ENCODE data around the gene CNOT1.

CNOT1 gene

DNA sequence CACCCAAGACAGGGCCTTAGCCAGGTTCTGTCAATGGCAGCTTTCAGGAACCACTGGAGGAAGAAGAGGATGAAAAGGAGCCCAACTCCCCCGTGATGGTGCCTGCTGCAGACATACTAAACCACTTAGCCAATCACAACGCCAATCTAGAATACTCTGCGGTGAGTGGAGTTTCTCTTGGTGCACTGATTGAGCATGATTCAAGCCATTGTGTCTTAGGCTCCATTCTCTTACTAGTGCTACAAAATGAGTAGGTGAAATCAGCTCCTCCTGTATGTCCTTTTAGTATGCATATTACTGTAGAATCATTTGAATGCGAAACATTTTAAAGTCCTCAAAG lies 112.9 kb downstream of the CNOT1 start:
- no peak for ATAC-seq
- DNase-seq, result no peak

DNA sequence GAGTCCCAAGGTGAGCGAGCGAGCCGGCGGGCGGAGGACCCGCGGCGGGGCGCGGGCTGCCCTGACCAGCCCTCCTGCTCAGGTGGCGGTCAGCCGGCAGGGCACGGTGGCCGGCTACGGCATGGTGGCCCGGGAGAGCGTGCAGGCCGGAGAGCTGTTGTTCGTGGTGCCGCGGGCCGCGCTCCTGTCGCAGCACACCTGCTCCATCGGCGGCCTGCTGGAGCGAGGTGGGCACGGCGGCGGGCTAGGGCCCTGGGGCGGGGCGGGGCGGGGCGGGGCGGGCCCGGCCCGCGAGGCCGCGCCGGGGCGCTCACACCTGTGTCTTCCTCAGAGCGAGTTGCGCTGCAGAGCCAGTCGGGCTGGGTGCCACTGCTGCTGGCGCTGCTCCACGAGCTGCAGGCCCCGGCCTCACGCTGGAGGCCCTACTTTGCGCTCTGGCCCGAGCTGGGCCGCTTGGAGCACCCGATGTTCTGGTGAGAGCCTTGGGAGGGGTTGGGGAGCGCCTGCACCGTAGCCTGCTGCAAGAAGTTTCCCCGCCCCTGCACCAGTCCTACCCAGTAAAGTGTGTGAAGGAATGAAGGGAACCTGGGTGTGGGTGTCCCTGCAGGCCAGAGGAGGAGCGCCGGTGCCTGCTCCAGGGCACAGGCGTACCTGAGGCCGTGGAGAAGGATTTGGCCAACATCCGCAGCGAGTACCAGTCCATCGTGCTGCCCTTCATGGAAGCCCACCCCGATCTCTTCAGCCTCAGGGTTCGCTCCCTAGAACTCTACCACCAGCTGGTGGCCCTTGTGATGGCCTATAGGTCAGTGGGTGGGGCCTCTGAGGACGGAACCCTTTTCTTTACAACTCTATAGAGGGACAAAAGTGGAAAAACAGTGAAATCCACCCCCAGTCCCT lies 113.5 kb downstream of the CNOT1 start:
- peak; percentile 57 for DNase-seq
- peak; percentile 65 for ATAC-seq

DNA sequence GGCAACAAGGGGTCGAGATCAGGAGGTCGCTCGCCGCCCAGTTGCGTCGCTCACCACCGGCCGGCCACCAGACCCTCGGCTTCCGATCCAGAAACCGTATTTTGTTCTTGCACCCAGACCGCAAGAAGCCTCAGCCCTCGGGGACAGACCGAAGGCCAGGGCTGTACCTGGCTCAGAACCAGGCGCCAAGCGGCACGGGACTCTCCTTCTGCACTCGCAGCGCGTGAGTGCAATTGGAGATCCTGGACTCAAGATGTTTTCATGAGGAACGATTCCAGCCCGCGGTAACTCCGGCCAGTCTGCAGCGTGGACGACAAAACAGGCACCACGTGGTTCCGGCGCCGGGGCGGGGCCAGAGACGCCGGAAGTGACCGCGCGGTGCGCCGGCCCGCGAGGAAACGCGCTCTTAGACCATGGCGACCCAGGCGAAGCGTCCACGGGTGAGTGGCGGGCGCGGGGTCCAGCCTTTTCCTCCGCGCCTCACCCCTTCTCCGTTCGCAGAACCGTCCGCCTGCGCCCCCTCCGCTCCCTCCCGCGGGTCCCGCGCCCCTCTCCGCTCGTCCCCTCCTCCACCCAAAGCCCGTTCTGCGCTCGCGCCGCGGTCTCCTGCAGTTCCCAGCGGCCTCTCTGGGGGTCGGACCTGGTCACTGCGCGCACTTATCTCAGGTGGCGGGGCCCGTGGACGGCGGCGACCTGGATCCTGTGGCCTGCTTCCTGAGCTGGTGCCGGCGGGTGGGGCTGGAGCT lies 114.3 kb downstream of the CNOT1 start, which contains the start of gene SETD6:
TSS of gene SETD6 (plus strand) at position 393 of the 746 bp plus-strand sequence. CDS start at position 414, 21 bp downstream.
- peak; percentile 89 for DNase-seq
- peak; percentile 80 for ATAC-seq

DNA sequence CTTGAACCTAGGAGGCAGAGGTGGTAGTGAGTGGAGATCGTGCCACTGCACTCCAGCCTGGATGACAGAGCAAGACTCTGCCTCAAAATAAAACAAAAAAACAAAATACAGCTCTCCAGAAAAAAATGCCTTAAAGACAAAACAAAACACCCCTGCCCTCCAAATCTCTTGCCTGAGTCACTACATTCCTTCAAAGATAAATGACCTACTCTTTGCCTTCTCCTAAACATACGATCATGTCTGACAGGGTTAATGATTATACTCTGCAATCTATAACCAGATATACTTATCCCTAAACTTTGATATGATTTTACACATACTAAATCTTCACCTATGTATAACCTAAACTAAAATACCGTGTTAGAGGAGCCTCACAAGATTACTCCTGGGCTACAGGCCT lies 115.8 kb downstream of the CNOT1 start:
- ATAC-seq (no peak), DNase-seq (no peak)

DNA sequence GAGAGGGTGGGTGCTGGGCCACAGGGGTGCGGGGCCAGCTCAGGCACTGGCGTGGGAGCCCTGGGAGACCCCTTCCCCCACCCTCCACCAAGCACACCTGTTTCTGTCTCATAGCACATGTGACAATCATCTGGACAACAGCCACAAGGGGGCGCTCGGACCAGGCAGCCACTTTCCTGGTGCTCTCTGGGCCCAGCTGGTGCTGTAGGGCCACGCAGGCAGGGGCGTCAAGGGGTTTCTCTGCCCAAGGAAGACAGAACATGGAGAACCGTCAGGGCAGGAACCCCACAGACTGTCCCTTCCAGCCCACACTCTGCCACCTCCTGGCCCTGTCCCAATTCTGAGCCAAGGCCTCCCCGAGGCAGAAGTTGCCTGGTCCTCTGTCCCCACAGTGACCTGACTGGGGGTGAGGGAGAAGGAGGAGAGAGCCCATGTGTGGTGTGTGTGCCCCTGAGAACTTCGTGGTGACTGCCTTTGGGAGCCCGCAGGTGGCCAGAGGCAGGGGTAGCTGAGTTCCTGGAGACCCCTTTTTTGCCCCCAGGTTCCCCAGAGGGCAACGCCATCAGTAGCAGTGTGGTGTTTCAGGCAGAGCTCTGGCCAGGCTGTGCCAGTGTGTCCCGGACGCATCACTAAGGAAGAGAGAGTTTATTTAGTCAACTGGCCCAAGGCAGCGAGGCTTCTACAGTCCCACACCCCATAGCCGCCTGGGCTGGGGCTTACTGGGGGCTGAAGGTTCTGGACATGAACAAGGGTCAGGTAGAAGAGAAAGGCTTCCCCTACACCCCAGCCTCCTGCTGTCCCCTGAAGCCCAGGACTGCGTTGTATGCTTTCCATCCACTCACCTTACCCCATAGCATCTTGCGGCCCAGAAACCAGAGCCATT lies 117.5 kb downstream of the CNOT1 start:
- peak; percentile 44 for ATAC-seq
- peak; percentile 91 for DNase-seq

DNA sequence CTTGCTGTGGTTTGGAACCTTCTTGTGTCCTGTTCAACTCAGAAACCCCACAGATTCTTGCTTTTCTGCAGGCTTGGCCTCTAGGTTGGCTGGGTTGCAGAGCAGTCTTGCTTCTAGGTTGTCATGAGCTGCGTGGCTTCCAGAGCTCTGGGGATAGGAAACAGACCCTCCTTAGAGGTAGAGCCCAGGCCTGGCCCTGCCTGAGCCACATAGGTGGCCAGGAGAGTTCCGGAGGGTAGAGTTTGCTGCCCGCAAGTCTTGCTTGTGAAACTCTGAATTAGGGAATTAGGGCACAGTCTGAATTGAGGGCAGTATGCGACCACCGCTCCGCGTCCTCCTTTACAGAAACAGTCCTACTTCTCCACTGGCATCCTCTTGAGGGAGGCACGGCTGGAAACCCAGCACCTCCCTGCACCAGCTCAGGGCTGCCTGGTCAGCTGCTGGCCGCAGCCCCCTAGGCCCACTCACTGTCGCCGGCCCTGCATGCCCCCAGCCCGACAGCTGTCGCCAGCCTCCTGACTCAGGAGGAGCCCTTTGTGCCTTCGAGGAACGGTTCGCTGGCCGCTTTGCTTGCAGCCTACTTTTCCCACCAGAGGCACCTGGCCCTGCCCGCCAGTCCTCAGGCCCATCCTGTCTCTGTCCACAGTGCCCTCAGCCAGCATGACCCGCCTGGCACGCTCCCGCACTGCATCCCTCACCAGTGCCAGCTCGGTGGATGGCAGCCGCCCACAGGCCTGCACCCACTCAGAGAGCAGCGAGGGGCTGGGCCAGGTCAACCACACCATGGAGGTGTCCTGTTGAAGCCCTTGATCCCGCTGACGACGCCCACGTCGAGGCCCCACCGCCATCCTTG lies 118.6 kb downstream of the CNOT1 start:
- DNase-seq (no peak), ATAC-seq (no peak)

DNA sequence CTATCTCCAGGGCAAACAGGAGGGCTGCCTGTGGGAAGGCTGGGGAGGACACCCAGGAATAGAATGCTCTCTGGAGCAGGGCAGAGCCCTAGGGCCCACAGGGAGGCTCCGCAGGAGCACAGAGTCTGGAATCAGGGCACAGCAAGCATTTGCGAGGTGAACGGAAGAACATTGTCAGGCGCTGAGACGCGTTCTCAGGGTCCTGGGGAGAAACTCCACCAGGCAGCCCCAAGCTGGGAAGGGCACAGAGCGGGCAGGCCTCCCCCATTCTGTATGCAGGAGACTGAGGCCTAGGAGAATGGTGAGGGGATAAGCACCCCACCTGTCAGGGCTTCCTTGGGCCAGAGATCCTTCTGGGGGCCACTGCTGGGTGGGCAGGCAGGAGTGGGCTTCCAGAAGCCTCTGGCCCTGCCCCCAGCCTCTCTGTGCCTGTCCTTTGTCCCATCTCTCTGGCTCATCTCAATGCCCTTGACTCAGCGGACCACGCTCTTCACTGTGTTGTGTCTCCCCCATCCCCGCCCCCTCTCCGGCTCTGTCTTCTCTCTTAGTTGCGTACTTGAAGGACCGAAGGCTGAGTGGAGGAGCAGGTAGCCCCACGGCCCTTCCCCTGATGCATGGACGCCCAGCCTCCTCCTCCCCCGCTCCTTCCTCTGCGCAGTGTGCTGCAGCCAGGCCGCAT lies 119.4 kb downstream of the CNOT1 start:
- DNase-seq (no peak), ATAC-seq (no peak)

DNA sequence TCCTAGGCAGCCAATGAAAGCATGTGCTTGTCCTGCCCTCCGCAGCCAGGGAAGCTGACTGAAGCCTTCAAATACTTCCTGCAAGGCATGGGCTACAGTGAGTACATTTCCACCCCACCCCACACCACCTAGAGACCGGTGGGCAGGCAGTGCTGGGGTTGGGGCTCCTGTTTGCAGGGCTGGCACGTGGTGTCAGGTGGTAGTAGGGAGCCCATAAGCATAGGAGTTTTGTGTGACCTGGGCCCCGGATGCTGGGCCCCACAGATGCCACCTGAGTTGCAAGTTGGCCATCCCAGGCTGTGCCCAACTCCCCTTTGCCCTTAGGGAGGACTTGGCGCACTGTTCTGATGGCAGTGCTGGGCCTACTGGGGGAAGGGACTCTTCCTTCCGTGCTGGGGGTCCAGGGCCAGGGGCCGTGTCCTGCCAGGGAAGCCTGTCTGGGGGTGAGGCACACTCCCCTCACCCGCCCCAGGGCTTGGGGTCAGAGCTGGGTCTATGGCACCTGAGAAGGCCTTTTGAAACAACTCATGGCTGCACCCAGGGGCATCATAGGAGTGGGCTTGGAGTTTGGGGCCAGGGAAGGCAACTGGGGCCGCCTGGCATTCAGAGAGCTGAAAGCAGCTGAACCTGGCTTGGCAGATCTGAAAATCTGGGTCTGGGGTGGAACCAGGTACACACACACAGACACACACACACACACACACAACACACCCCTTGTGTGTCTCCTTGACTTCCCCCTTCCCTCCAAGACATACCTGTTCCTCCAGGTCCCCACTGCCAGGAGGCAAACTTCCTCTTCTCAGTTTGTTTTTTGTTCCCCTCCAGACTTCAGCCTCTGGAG lies 120.2 kb downstream of the CNOT1 start:
- no peak for ATAC-seq
- no peak for DNase-seq

DNA sequence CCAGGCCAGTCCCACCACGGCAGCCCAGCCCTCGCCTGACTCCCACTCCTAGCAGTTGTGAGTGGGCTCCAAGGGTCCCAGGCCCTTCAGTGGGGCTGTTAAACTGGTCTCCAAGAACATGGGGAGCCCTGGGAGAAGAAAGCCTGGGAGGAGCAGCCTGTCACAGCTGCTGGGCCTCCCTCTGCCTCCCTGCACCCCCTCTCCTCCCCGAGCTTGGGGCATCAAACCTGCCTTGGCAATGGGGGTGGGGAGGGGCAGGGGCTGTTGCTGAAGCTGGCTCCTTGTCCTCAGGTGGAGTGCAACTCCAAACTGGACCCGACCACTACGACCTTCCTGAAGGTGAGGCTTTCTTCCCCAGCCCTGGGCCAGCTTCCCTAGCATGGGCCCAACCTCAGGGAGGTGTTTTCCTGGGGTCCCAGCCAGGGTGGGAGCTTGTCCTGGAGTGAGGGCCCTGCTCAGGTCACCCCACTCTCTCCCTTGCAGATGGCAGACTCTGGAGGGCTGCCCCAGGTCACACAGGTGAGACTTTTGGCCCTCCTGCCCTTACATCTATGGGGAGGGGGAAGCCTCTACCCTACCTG lies 120.9 kb downstream of the CNOT1 start:
- ATAC-seq (no peak), DNase-seq (no peak)

DNA sequence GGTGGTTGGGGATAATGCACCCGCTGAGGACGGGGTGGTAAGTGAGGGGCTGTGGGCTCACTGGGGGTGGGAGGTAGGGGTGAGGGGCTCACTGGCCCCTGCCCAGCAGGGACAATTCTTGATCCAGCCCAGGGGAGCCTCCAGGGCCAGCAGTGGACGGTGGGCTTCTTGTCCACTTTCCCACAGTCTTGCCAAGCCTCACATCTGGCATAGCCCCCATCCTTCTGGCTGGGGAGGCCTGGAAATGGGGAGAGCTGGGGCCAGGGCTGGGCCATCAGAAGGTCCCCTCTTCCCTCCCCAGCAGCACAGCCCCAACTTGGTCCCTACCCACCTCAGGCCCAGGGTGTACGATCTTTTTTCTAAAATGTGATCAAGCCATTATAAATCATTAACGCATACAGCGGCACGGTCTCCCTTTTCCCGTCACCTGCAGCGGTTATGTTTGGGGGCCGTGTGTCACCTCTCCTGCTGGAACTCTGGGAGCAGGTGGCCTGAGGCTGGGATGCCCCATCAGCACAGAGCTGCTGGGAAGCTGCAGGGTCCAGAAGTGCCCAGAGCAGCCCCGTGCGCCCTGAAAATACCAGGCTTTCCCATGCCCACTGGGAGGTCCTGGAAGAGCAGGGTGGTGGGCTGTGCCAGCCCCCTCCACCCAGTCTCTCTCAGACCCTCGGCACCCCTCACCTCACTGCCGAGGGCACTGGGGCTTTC lies 121.5 kb downstream of the CNOT1 start:
- no peak for ATAC-seq
- DNase-seq, result no peak

DNA sequence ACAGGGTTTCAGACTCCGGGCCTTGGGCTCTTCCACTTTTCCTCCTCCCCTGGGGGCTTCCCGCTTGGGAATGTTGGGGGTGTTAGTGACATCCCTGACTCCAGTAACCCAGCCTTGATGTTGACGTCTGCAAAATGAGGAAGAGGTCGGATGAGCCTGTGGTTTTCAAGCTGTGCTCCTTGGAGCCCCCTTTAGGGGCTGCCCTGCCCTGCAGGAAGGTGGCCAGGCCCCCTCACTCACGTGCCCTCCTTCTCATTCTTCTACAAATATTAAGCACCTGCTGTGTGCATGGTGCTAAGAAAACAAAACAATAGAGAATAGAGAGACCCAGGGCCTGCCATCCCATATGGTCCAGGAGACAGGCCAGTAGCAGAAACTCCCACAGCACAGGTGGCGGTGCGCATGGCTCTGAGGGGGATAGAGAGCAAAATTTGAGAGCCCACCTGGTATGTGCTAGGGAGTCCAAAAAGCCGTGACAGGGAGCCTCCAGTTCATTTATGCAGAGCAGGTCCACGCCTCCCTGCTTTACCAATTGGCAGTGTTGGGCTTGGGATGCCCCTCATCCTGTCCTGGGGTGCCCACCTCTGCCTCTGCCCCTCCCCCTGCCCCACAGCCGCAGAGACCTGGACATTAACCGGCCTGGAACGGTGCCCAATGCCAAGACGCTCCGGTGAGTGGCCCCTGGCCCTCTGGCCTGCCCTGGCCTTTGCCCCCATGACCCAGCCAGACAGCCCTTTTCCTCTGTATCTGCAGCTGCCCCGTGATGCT lies 122.2 kb downstream of the CNOT1 start:
- DNase-seq (no peak), ATAC-seq (no peak)

DNA sequence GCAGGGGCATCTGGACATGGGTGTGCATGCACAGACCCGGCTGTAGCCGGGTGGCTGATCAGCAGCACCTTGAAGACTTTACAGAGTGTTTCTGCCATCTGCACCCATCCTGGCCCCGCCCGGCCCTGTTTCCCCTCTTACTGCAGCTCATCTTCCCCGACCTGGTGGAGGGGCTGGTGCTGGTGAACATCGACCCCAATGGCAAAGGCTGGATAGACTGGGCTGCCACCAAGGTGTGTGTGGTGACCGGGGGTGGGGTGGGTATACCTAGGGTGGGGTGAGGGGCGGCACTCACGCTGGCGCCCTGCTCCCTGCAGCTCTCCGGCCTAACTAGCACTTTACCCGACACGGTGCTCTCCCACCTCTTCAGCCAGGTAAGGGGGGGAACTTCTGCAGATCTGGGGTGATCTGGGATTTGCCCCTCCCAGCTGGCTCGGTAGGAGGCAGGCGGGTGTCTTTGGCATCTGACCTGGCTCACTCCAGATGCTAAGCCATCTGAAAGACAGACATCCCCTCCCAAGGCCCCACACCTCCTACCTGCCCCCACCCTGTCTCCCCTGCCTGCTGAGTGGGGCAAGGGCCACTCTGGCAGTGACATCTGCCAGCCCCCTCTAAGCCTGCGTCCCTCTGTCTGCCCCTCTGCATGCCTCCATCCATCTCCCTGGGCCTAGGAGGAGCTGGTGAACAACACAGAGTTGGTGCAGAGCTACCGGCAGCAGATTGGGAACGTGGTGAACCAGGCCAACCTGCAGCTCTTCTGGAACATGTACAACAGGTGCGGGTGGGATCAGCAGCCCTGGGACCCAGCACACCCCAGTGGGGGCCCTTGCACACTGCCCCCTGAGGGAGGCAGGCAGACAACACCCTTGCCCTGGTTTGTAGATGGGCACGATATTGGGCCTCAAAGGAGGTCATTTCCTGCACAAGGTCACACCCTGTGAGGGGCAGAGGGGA lies 123.1 kb downstream of the CNOT1 start:
- no peak for DNase-seq
- ATAC-seq, result no peak

DNA sequence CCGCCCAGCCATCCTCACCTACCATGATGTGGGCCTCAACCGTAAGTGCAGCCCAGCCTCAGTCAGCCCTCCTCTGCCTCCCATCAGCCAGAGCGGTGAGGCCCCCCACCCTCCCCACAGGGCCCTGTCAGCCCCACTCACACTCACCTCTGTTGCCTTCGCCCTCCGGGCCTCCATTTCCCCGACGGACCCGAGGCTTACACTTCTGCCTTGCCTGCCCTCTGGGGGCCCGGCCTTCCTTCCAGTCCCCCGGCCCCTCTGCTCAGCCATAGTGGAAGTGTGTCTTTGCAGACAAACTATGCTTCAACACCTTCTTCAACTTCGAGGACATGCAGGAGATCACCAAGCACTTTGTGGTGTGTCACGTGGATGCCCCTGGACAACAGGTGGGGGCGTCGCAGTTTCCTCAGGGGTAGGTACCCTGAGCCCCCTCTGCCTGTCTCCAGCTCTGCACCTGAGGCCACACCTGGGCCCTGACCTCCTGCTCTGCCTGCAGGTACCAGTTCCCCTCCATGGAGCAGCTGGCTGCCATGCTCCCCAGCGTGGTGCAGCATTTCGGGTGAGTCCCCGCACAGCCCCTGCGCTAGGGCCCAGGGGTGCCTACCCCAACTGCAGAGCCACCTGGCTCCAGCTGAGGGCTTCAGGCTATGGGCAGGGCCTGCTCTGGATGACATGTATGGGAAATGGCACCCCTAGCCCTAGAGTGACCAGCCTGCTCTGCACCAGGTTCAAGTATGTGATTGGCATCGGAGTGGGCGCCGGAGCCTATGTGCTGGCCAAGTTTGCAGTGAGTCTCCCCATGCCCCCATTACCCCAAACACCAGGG lies 125.5 kb downstream of the CNOT1 start:
- no peak for DNase-seq
- ATAC-seq, result no peak

DNA sequence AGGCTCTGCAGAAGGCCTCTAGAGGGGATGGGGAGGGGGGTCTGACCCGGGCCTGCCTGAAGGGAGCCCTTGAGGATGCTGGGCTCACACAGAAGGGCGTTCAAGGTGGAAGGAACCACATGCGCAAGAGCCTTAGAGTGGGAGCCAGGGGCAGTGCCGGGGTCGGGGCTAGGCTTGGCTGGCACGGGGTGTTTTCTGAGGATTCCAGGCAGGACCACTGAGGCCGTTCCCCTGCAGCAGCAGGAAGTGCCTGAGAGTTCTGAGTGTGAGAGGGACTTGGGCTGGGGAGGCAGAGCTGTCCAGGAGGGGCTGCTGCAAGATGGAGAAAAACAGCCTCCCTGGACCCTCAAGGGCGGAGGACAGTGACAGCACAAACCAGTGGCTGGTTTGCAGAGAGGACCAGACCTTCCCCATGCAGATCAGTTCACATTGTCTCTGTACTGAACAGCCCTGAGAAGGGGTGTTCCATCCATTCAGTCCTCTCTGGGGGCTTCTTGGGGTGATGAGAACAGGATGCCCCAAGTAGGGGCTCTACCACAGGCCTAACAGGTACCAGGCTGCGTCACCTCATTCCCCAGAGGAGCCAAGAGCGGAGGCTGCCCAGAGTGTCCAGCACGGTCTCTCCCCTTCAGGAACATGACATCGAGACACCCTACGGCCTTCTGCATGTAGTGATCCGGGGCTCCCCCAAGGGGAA lies 126.3 kb downstream of the CNOT1 start:
- DNase-seq, result no peak
- ATAC-seq, result no peak

DNA sequence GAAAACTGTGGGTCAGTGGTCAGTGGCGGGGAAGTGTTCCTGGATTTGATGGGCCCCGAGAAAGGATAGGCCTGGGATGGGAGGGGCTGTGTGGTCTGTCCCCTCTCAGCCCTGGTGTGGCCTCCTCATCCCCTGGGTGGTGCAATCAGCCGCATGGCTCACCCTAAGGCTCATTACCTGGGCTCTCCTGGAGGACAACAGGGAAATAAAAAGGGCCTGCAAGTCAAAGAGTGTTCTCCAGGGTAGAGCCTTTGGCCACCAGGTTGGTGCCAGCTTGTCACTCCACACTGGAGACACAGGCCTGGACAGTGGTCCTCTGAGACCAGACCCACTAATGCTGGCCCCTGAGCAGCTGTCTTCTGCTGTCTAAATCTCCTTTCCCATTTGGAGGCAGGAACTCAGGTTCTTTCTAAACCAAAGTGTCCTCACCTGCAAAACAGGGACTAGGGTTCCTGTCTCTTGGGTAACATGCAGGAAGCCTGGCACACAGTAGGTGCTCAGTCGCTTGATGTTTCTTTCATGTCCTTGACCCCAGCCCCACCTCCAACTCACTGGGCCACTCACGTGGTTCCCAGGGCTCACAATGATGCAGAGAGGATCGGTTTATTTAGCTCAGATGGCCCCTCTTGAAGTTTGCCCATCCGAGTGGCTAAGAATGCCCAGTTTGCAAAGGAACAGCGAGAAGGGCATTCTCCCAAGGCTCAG lies 127.3 kb downstream of the CNOT1 start:
- DNase-seq, result no peak
- ATAC-seq, result no peak

All from stimulated activated naive CD8-positive, alpha-beta T cell treated with anti-CD3 and anti-CD28 coated beads, Interleukin-15, Interleukin-2, amounts not matched to agents 100 U/mL and 50 U/mL, for 24 hours (primary cell).